ENCODE measurements around the gene PLXNA4. TPM values are rescaled to one million over a fixed set of nuclear protein-coding genes. Genes with fewer than 3 reads are reported as not detected.
"Not testable (repeated sequence)": the region's sequence is repeated elsewhere in the genome, so short reads cannot be mapped to it uniquely, and the experiment has no call there.

Gene PLXNA4
- total RNA-seq, 4 donors from 2014 or later = 4.8 to 19.7 (median 10.7) TPM

DNA sequence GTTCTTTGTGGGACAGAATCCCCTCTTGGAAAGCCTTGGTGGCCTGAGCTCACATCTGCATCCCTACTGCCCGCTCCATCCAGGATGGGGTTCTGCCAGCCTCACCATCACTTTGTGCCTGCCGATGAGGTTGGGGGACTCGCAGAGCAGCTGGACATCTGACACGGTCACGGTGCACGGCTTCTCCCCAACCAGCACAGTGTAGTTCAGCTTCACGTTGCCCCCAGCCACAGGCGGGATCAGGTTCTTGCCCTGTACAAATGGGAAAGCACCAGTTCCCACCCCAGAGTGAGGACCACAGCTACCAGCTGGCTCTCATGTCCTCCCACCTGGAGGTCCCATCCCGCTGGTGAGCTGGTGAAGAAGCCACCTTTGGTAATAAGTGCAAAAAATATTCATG, 395.8 kb downstream of the PLXNA4 start:
- Histone ChIP-seq H3K36me3 (peaks cover 0 to 22% of the 10 kb centered on the region in 2 donors), H3K4me3 (no peak overlapping the region), H3K27ac (no peak overlapping the region), H3K9me3 (no peaks in the 10 kb centered on the region), H3K4me1 (no peaks in the 10 kb centered on the region), H3K27me3 (no peaks in the 10 kb centered on the region)
- TF ChIP-seq EP300 (IDR thresholded peaks at IDR 0.05) (no peak), POLR2A (IDR thresholded peaks at IDR 0.05) (no peak), POLR2AphosphoS5 (IDR thresholded peaks at IDR 0.05) (no peak)
- TF ChIP-seq, protein P1, sequence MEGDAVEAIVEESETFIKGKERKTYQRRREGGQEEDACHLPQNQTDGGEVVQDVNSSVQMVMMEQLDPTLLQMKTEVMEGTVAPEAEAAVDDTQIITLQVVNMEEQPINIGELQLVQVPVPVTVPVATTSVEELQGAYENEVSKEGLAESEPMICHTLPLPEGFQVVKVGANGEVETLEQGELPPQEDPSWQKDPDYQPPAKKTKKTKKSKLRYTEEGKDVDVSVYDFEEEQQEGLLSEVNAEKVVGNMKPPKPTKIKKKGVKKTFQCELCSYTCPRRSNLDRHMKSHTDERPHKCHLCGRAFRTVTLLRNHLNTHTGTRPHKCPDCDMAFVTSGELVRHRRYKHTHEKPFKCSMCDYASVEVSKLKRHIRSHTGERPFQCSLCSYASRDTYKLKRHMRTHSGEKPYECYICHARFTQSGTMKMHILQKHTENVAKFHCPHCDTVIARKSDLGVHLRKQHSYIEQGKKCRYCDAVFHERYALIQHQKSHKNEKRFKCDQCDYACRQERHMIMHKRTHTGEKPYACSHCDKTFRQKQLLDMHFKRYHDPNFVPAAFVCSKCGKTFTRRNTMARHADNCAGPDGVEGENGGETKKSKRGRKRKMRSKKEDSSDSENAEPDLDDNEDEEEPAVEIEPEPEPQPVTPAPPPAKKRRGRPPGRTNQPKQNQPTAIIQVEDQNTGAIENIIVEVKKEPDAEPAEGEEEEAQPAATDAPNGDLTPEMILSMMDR (IDR thresholded peaks at IDR 0.05) = no peak
- no peak for ATAC-seq
- 91 to 100% methylated on average over 1 to 4 of the region's 9 CpGs for WGBS, 2 donors (ENCODE audit: low coverage in 1 of 2)

GRCh38 chr7:132179681-132180080, 396.6 kb downstream of the PLXNA4 start:
- Histone ChIP-seq H3K36me3 (peaks cover 0 to 28% of the 10 kb centered on the region in 2 donors), H3K27ac (no peak overlapping the region), H3K4me1 (no peaks in the 10 kb centered on the region), H3K4me3 (no peak overlapping the region), H3K9me3 (no peaks in the 10 kb centered on the region), H3K27me3 (no peaks in the 10 kb centered on the region)
- no peak for ATAC-seq
- no peak for TF ChIP-seq POLR2A (IDR thresholded peaks at IDR 0.05)
- TF ChIP-seq EP300 (IDR thresholded peaks at IDR 0.05) = no peak
- TF ChIP-seq, protein P1 (IDR thresholded peaks at IDR 0.05) = no peak
- no peak for TF ChIP-seq POLR2AphosphoS5 (IDR thresholded peaks at IDR 0.05)
- 100% methylated on average over 1 to 2 of the region's 20 CpGs for WGBS, 2 donors (ENCODE audit: low coverage in 1 of 2)

DNA sequence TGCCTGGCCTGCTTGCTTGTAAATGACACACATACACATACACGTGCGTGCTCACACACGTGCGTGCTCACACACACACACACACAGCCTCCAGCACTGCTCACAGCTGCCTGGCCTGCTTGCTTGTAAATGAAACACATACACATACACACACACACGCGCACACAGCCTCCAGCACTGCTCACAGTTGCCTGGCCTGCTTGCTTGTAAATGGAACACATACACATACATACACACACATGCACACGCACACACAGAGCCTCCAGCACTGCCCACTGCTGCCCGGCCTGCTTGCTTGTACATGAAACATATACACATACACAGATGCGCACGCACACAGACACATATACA, 397.2 kb downstream of the PLXNA4 start:
- 60 to 79% methylated on average over 4 to 5 of the region's 10 CpGs for WGBS, 2 donors (ENCODE audit: low coverage in 1 of 2)
- H3K4me3 ChIP-seq = no peak overlapping the region
- H3K4me1 ChIP-seq = no peaks in the 10 kb centered on the region
- H3K9me3 ChIP-seq = no peaks in the 10 kb centered on the region
- TF ChIP-seq POLR2A (IDR thresholded peaks at IDR 0.05) = no peak
- TF ChIP-seq, protein P1 (IDR thresholded peaks at IDR 0.05) = no peak
- no peak for TF ChIP-seq EP300 (IDR thresholded peaks at IDR 0.05)
- no peak for TF ChIP-seq POLR2AphosphoS5 (IDR thresholded peaks at IDR 0.05)
- no peak for ATAC-seq
- no peak overlapping the region for H3K27ac ChIP-seq
- no peaks in the 10 kb centered on the region for H3K27me3 ChIP-seq
- peaks cover 0 to 32% of the 10 kb centered on the region in 2 donors for H3K36me3 ChIP-seq

- 71% methylated on average over 6 of the region's 8 CpGs; no CpG with 5 or more reads in 1 of the 2 donors for WGBS, 2 donors (ENCODE audit: low coverage in 1 of 2)
- H3K27ac ChIP-seq, H3K4me1 ChIP-seq, ATAC-seq, H3K4me3 ChIP-seq, H3K27me3 ChIP-seq, H3K9me3 ChIP-seq: not testable (repeated sequence)
- peaks cover 0 to 32% of the 10 kb centered on the region in 2 donors for H3K36me3 ChIP-seq
Observed at GRCh38 chr7:132178402-132179079, 397.7 kb downstream of the PLXNA4 start.

DNA sequence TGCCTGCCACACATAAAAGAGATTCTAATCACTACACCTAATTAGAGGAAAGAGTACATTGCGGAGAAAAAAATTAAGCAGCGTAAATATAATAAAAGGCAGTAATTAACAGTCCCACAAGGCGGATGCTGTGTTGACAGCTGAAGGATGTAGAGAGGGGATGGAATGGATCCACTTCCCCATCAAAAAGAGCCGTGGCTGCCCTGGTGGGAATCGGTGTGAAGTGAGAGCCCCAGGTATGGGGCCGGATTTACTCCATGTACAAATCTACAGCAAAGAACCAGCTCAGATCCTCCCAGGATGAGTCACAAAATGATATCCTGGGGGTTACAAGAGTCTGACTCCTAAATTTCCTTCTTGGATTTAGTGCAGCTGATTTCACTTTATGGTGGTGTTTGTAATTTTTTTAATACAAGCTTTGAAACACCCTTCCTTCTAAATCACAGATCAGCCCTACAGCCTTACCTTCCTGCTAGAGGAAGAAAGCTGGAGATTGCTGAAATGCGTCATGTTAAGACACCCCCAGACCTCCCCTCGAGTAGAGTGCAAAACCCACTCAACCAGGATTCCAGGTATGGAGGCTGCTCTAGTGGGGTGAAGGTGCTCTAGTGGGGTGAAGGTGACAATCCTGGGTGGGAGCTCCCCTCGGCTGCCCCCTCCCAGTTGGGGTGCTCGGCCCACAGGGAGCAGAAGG, 398.4 kb downstream of the PLXNA4 start:
- peaks cover 0 to 32% of the 10 kb centered on the region in 2 donors for H3K36me3 ChIP-seq
- no peak overlapping the region for H3K27ac ChIP-seq
- no peaks in the 10 kb centered on the region for H3K27me3 ChIP-seq
- no peak overlapping the region for H3K4me3 ChIP-seq
- ATAC-seq = no peak
- 50 to 85% methylated on average over 1 to 8 of the region's 10 CpGs for WGBS, 2 donors (ENCODE audit: low coverage in 1 of 2)
- TF ChIP-seq, protein P1 (IDR thresholded peaks at IDR 0.05) = no peak
- TF ChIP-seq EP300 (IDR thresholded peaks at IDR 0.05) (no peak), POLR2A (IDR thresholded peaks at IDR 0.05) (no peak), POLR2AphosphoS5 (IDR thresholded peaks at IDR 0.05) (no peak)
- no peaks in the 10 kb centered on the region for H3K9me3 ChIP-seq
- no peaks in the 10 kb centered on the region for H3K4me1 ChIP-seq

All from gastroesophageal sphincter (tissue), 4 donors.